ENCODE measurements around the gene PDP2. TPM values are rescaled to one million over a fixed set of nuclear protein-coding genes. Genes with fewer than 3 reads are reported as not detected.

The PDP2 gene
- polyA plus RNA-seq, 1 donor (not counting 4 experiments of a cell fraction or from before 2014, with no cell fraction given), result 18.5 TPM

- no peak overlapping the region for H3K27ac ChIP-seq (ENCODE audit: control insufficient read depth, insufficient read depth, low read length)
- peaks cover 2% of the 10 kb centered on the region for H4K20me1 ChIP-seq (ENCODE audit: control insufficient read depth, extremely low read depth, insufficient read depth, low read length)
- peaks cover 5% of the 10 kb centered on the region for H3K4me1 ChIP-seq (ENCODE audit: control insufficient read depth, extremely low read depth, insufficient read depth, low read length)
- H3K27me3 ChIP-seq (ENCODE audit: control insufficient read depth, extremely low read depth, insufficient read depth, low read length), result no peaks in the 10 kb centered on the region
- H2AFZ ChIP-seq (ENCODE audit: control insufficient read depth, low read length), result no peak overlapping the region
- no peaks in the 10 kb centered on the region for H3K9me1 ChIP-seq (ENCODE audit: control insufficient read depth, extremely low read depth, insufficient read depth, low read length)
- FAIRE-seq (no peak), DNase-seq (ENCODE audit: low read depth, low spot score) (no peak)
- peaks cover 17 to 19% of the 10 kb centered on the region in 2 experiments for H3K36me3 ChIP-seq (ENCODE audit: control insufficient read depth in 2 of 2, extremely low read depth in 1 of 2, insufficient read depth in 2 of 2, low read length in 2 of 2)
- dilution Hi-C loops (cut with MboI; ENCODE audit: extremely low pct_ligation_motif_present, low sequenced_read_pairs), result no loop called here
- H3K4me3 ChIP-seq (ENCODE audit: control insufficient read depth in 2 of 3, extremely low read depth in 1 of 3, insufficient read depth in 2 of 3, low read depth in 1 of 3, low read length in 3 of 3), result no peak overlapping the region
- H3K79me2 ChIP-seq (ENCODE audit: control insufficient read depth, insufficient read depth, low read length), result peaks cover 41% of the 10 kb centered on the region
- no peak for TF ChIP-seq CTCF (optimal IDR thresholded peaks at IDR 0.05 in 1 of 3, IDR thresholded peaks at IDR 0.05 in 1 of 3, conservative IDR thresholded peaks at IDR 0.05 in 1 of 3; ENCODE audit: extremely low read depth in 1 of 3, insufficient read depth in 2 of 3, low read length in 3 of 3)
- TF ChIP-seq EZH2 (IDR thresholded peaks at IDR 0.05; ENCODE audit: low read length), result no peak
- no peak overlapping the region for H3K9ac ChIP-seq (ENCODE audit: control insufficient read depth, extremely low read depth, insufficient read depth, low read length)
- H3K9me3 ChIP-seq (ENCODE audit: control insufficient read depth, low read depth, low read length), result no peaks in the 10 kb centered on the region
- H3K4me2 ChIP-seq (ENCODE audit: control insufficient read depth, extremely low read depth, insufficient read depth, low read depth, low read length), result no peak overlapping the region
Measured at GRCh38 chr16:66885491-66885890, 5.2 kb downstream of the PDP2 start.

- H3K9me1 ChIP-seq (ENCODE audit: control insufficient read depth, extremely low read depth, insufficient read depth, low read length), result no peaks in the 10 kb centered on the region
- H3K9ac ChIP-seq (ENCODE audit: control insufficient read depth, extremely low read depth, insufficient read depth, low read length), result no peak overlapping the region
- dilution Hi-C loops (cut with MboI; ENCODE audit: extremely low pct_ligation_motif_present, low sequenced_read_pairs), result no loop called here
- H3K9me3 ChIP-seq (ENCODE audit: control insufficient read depth, low read depth, low read length), result no peaks in the 10 kb centered on the region
- H3K27me3 ChIP-seq (ENCODE audit: control insufficient read depth, extremely low read depth, insufficient read depth, low read length), result no peaks in the 10 kb centered on the region
- H3K4me2 ChIP-seq (ENCODE audit: control insufficient read depth, extremely low read depth, insufficient read depth, low read depth, low read length), result no peak overlapping the region
- H3K27ac ChIP-seq (ENCODE audit: control insufficient read depth, insufficient read depth, low read length), result no peak overlapping the region
- FAIRE-seq, result no peak
- H3K79me2 ChIP-seq (ENCODE audit: control insufficient read depth, insufficient read depth, low read length), result peaks cover 33% of the 10 kb centered on the region
- H3K4me1 ChIP-seq (ENCODE audit: control insufficient read depth, extremely low read depth, insufficient read depth, low read length), result peaks cover 5% of the 10 kb centered on the region
- H4K20me1 ChIP-seq (ENCODE audit: control insufficient read depth, extremely low read depth, insufficient read depth, low read length), result peaks cover 5% of the 10 kb centered on the region
- DNase-seq (ENCODE audit: low read depth, low spot score), result no peak
- no peak overlapping the region for H3K4me3 ChIP-seq (ENCODE audit: control insufficient read depth in 2 of 3, extremely low read depth in 1 of 3, insufficient read depth in 2 of 3, low read depth in 1 of 3, low read length in 3 of 3)
- H3K36me3 ChIP-seq (ENCODE audit: control insufficient read depth in 2 of 2, extremely low read depth in 1 of 2, insufficient read depth in 2 of 2, low read length in 2 of 2), result peaks cover 17 to 19% of the 10 kb centered on the region in 2 experiments
- TF ChIP-seq EZH2 (IDR thresholded peaks at IDR 0.05; ENCODE audit: low read length), result no peak
- TF ChIP-seq CTCF (optimal IDR thresholded peaks at IDR 0.05 in 1 of 3, IDR thresholded peaks at IDR 0.05 in 1 of 3, conservative IDR thresholded peaks at IDR 0.05 in 1 of 3; ENCODE audit: extremely low read depth in 1 of 3, insufficient read depth in 2 of 3, low read length in 3 of 3), result no peak
- no peak overlapping the region for H2AFZ ChIP-seq (ENCODE audit: control insufficient read depth, low read length)
Measured at GRCh38 chr16:66886321-66886720, 6.0 kb downstream of the PDP2 start.
